ENCODE measurements around the gene LDB3.

Gene LDB3

GRCh38 chr10:86678999-86679792, 10.9 kb downstream of the LDB3 start:
- TF ChIP-seq ZNF274 (IDR thresholded peaks at IDR 0.05; ENCODE audit: low read depth, low read length) = no peak
- no peak overlapping the region for H3K4me3 ChIP-seq (ENCODE audit: low read length)

- no peak for TF ChIP-seq ZNF274 (IDR thresholded peaks at IDR 0.05; ENCODE audit: low read depth, low read length)
- H3K4me3 ChIP-seq (ENCODE audit: low read length) = no peak overlapping the region
These were observed 12.7 kb downstream of the LDB3 start for GRCh38 chr10:86681047-86681446.

GRCh38 chr10:86681722-86682386, 13.5 kb downstream of the LDB3 start:
- H3K4me3 ChIP-seq (ENCODE audit: low read length) = no peak overlapping the region
- no peak for TF ChIP-seq ZNF274 (IDR thresholded peaks at IDR 0.05; ENCODE audit: low read depth, low read length)

GRCh38 chr10:86682675-86683074, 14.4 kb downstream of the LDB3 start:
- no peak for TF ChIP-seq ZNF274 (IDR thresholded peaks at IDR 0.05; ENCODE audit: low read depth, low read length)
- H3K4me3 ChIP-seq (ENCODE audit: low read length) = no peak overlapping the region

- no peak overlapping the region for H3K4me3 ChIP-seq (ENCODE audit: low read length)
- TF ChIP-seq ZNF274 (IDR thresholded peaks at IDR 0.05; ENCODE audit: low read depth, low read length) = no peak
These were observed 16.2 kb downstream of the LDB3 start for GRCh38 chr10:86684331-86685097.

- no peak overlapping the region for H3K4me3 ChIP-seq (ENCODE audit: low read length)
- TF ChIP-seq ZNF274 (IDR thresholded peaks at IDR 0.05; ENCODE audit: low read depth, low read length) = no peak
These were observed 17.1 kb downstream of the LDB3 start for GRCh38 chr10:86685416-86685815.

GRCh38 chr10:86685893-86686632, 17.8 kb downstream of the LDB3 start:
- TF ChIP-seq ZNF274 (IDR thresholded peaks at IDR 0.05; ENCODE audit: low read depth, low read length) = no peak

GRCh38 chr10:86686972-86687371, 18.7 kb downstream of the LDB3 start:
- H3K4me3 ChIP-seq (ENCODE audit: low read length) = no peak overlapping the region
- no peak for TF ChIP-seq ZNF274 (IDR thresholded peaks at IDR 0.05; ENCODE audit: low read depth, low read length)

More at GRCh38 chr10:86685893-86686632, 17.8 kb downstream of the LDB3 start:
- H3K4me3 ChIP-seq (ENCODE audit: low read length) = no peak overlapping the region

- TF ChIP-seq ZNF274 (IDR thresholded peaks at IDR 0.05; ENCODE audit: low read depth, low read length) = no peak
- no peak overlapping the region for H3K4me3 ChIP-seq (ENCODE audit: low read length)
These were observed 19.4 kb downstream of the LDB3 start for GRCh38 chr10:86687750-86688149.

GRCh38 chr10:86688398-86688921, 20.1 kb downstream of the LDB3 start:
- no peak overlapping the region for H3K4me3 ChIP-seq (ENCODE audit: low read length)
- TF ChIP-seq ZNF274 (IDR thresholded peaks at IDR 0.05; ENCODE audit: low read depth, low read length) = no peak

GRCh38 chr10:86689146-86689545, 20.8 kb downstream of the LDB3 start:
- no peak for TF ChIP-seq ZNF274 (IDR thresholded peaks at IDR 0.05; ENCODE audit: low read depth, low read length)
- no peak overlapping the region for H3K4me3 ChIP-seq (ENCODE audit: low read length)

GRCh38 chr10:86690231-86690630, 21.9 kb downstream of the LDB3 start:
- no peak overlapping the region for H3K4me3 ChIP-seq (ENCODE audit: low read length)
- no peak for TF ChIP-seq ZNF274 (IDR thresholded peaks at IDR 0.05; ENCODE audit: low read depth, low read length)

GRCh38 chr10:86690657-86691084, 22.4 kb downstream of the LDB3 start:
- H3K4me3 ChIP-seq (ENCODE audit: low read length) = no peak overlapping the region
- no peak for TF ChIP-seq ZNF274 (IDR thresholded peaks at IDR 0.05; ENCODE audit: low read depth, low read length)
